Measurements from ENCODE around the gene RAB3GAP1. TPM values are rescaled to one million over a fixed set of nuclear protein-coding genes. Genes with fewer than 3 reads are reported as not detected.

RAB3GAP1 gene
- total RNA-seq, 1 experiment from 2014 or later, result 63.4 TPM

- H3K4me3 Mint-ChIP-seq (ENCODE audit: unreplicated experiment), result no peak overlapping the region
- intact Hi-C loops (cut with micrococcal nuclease), result no loop called here
- DNase-seq (ENCODE audit: unreplicated experiment), result no peak
- H3K4me1 Mint-ChIP-seq (ENCODE audit: insufficient read depth, unreplicated experiment), result no peaks in the 10 kb centered on the region
- no TSS peak for BruUV-seq (replicated peaks)
- H3K27me3 Mint-ChIP-seq (ENCODE audit: insufficient read depth, unreplicated experiment), result peaks cover 15% of the 10 kb centered on the region
- no peaks in the 10 kb centered on the region for H3K36me3 Mint-ChIP-seq (ENCODE audit: insufficient read depth, unreplicated experiment)
- POLR2A ChIA-PET, result interaction anchor here (0.6 to 1.4 kb wide), 2 partner anchors 33 to 110 kb away, joined by 3 to 4 read pairs; no protein-coding TSS in a partner anchor
- H3K27ac Mint-ChIP-seq (ENCODE audit: low read depth, unreplicated experiment), result no peak overlapping the region
- CTCF ChIA-PET, result interaction anchor here (0.6 to 3.2 kb wide), 3 partner anchors 11 to 688 kb away, joined by 3 to 11 read pairs (median 5); no protein-coding TSS in a partner anchor
- no peaks in the 10 kb centered on the region for H3K9me3 Mint-ChIP-seq (ENCODE audit: unreplicated experiment)
- no peak for TF ChIP-seq CTCF (IDR thresholded peaks at IDR 0.05; ENCODE audit: unreplicated experiment)
These were observed 30.5 kb upstream of the RAB3GAP1 start for GRCh38 chr2:135021618-135022017.

GRCh38 chr2:135022952-135023880, 28.9 kb upstream of the RAB3GAP1 start:
- ChIA-PET CTCF (interaction anchor here (0.7 to 0.8 kb wide), 2 partner anchors 31 to 689 kb away, joined by 3 read pairs; no protein-coding TSS in a partner anchor), POLR2A (no interaction called here)
- Mint-ChIP-seq H3K27ac (ENCODE audit: low read depth, unreplicated experiment) (no peak overlapping the region), H3K4me1 (ENCODE audit: insufficient read depth, unreplicated experiment) (no peaks in the 10 kb centered on the region), H3K9me3 (ENCODE audit: unreplicated experiment) (no peaks in the 10 kb centered on the region), H3K4me3 (ENCODE audit: unreplicated experiment) (no peak overlapping the region), H3K36me3 (ENCODE audit: insufficient read depth, unreplicated experiment) (no peaks in the 10 kb centered on the region), H3K27me3 (ENCODE audit: insufficient read depth, unreplicated experiment) (peaks cover 11% of the 10 kb centered on the region)
- no peak for DNase-seq (ENCODE audit: unreplicated experiment)
- BruUV-seq (replicated peaks), result no TSS peak
- intact Hi-C loops (cut with micrococcal nuclease), result no loop called here
- TF ChIP-seq CTCF (IDR thresholded peaks at IDR 0.05; ENCODE audit: unreplicated experiment), result no peak

- H3K27me3 Mint-ChIP-seq (ENCODE audit: insufficient read depth, unreplicated experiment), result peaks cover 11% of the 10 kb centered on the region
- no peaks in the 10 kb centered on the region for H3K9me3 Mint-ChIP-seq (ENCODE audit: unreplicated experiment)
- TF ChIP-seq CTCF (IDR thresholded peaks at IDR 0.05; ENCODE audit: unreplicated experiment), result no peak
- no peak for DNase-seq (ENCODE audit: unreplicated experiment)
- no peaks in the 10 kb centered on the region for H3K4me1 Mint-ChIP-seq (ENCODE audit: insufficient read depth, unreplicated experiment)
- BruUV-seq (replicated peaks), result no TSS peak
- ChIA-PET CTCF (interaction anchor here (0.7 to 0.8 kb wide), 2 partner anchors 32 to 688 kb away, joined by 3 read pairs; no protein-coding TSS in a partner anchor), POLR2A (no interaction called here)
- no peak overlapping the region for H3K4me3 Mint-ChIP-seq (ENCODE audit: unreplicated experiment)
- intact Hi-C loops (cut with micrococcal nuclease), result no loop called here
- no peak overlapping the region for H3K27ac Mint-ChIP-seq (ENCODE audit: low read depth, unreplicated experiment)
- no peaks in the 10 kb centered on the region for H3K36me3 Mint-ChIP-seq (ENCODE audit: insufficient read depth, unreplicated experiment)
These were observed 28.1 kb upstream of the RAB3GAP1 start for GRCh38 chr2:135023886-135024485.

GRCh38 chr2:135029481-135030134, 22.5 kb upstream of the RAB3GAP1 start:
- intact Hi-C loops (cut with micrococcal nuclease), result no loop called here
- DNase-seq (ENCODE audit: unreplicated experiment), result no peak
- no TSS peak for BruUV-seq (replicated peaks)
- Mint-ChIP-seq H3K27ac (ENCODE audit: low read depth, unreplicated experiment) (no peak overlapping the region), H3K4me3 (ENCODE audit: unreplicated experiment) (no peak overlapping the region), H3K9me3 (ENCODE audit: unreplicated experiment) (no peaks in the 10 kb centered on the region), H3K4me1 (ENCODE audit: insufficient read depth, unreplicated experiment) (no peaks in the 10 kb centered on the region), H3K27me3 (ENCODE audit: insufficient read depth, unreplicated experiment) (peaks cover 22% of the 10 kb centered on the region), H3K36me3 (ENCODE audit: insufficient read depth, unreplicated experiment) (no peaks in the 10 kb centered on the region)
- CTCF ChIA-PET, result no interaction called here
- TF ChIP-seq CTCF (IDR thresholded peaks at IDR 0.05; ENCODE audit: unreplicated experiment), result no peak
- POLR2A ChIA-PET, result no interaction called here
